22Rv1 (cell line): ENCODE data around the gene HMBS.

ENCODE experiments used
- H3K27ac ChIP-seq: fragments of 450-650 bp; 2 replicates; pipeline ENCODE4 v1.5.1; 2017
- CTCF ChIP-seq: fragments of 450-650 bp; IDR thresholded peaks from 2 replicates; pipeline ENCODE4 v1.5.1; 2017; ENCODE audit warnings: mild to moderate bottlenecking
- ZFX ChIP-seq: fragments of 450-650 bp; IDR thresholded peaks from 2 replicates; pipeline ENCODE4 v1.6.1; 2017; ENCODE audit warnings: antibody characterized with exemption, borderline replicate concordance

HMBS gene

GRCh38 chr11:119106564-119107537 is 22.2 kb downstream of the HMBS start, which contains the start of gene C2CD2L:
Gene C2CD2L (plus strand): TSS chr11:119107344. CDS start chr11:119107742, 398 bp downstream.
- TF ChIP-seq ZFX: no peak
- no peak for TF ChIP-seq CTCF
- H3K27ac ChIP-seq: peak within 1 kb of the TSS; percentile 82

- TF ChIP-seq CTCF (no peak), ZFX (no peak)
- H3K27ac ChIP-seq: peak overlapping the region; percentile 82
These were observed 23.0 kb downstream of the HMBS start for GRCh38 chr11:119107538-119108145.

- no peak for TF ChIP-seq ZFX
- no peak for TF ChIP-seq CTCF
- H3K27ac ChIP-seq: peak overlapping the region; percentile 82
These were observed 23.6 kb downstream of the HMBS start for GRCh38 chr11:119108146-119108856.

GRCh38 chr11:119108857-119109221 is 24.2 kb downstream of the HMBS start:
- TF ChIP-seq ZFX: no peak
- TF ChIP-seq CTCF: no peak
- peak overlapping the region; percentile 82 for H3K27ac ChIP-seq

GRCh38 chr11:119109843-119110242 is 25.2 kb downstream of the HMBS start:
- no peak for TF ChIP-seq ZFX
- TF ChIP-seq CTCF: no peak
- H3K27ac ChIP-seq: peak overlapping the region; percentile 17; the same call in 1 of the 2 replicates

GRCh38 chr11:119110439-119110838 is 25.8 kb downstream of the HMBS start:
- peak overlapping the region; percentile 17; the same call in 1 of the 2 replicates for H3K27ac ChIP-seq
- TF ChIP-seq CTCF: no peak
- no peak for TF ChIP-seq ZFX
